Astrocyte (in vitro differentiated cells and primary cell): ENCODE data around the gene C3orf22. TPM values are rescaled to one million over a fixed set of nuclear protein-coding genes. Genes with fewer than 3 reads are reported as not detected.

Experiments
- DNase-seq: peaks from one replicate; pipeline ENCODE4 v3.0.0-alpha.2; 2010; ENCODE audit warnings: low read depth
- FAIRE-seq: peaks from 2 replicates; lab custom pipeline; 2011; peaks lifted over from hg19 to GRCh38; lab: Jason Lieb, UNC
- H2AFZ ChIP-seq: 2 replicates; pipeline ENCODE4 v1.6.0; 2012; ENCODE audit warnings: low read depth, low read length, inconsistent platforms
- H3K27ac ChIP-seq: 2 replicates; pipeline ENCODE4 v1.5.1; 2011; ENCODE audit warnings: low read depth, low read length, inconsistent platforms
- H3K27me3 ChIP-seq: 2 replicates; pipeline ENCODE4 v1.6.0; 2011; ENCODE audit warnings: low read length, inconsistent platforms; ENCODE audit not compliant: insufficient read depth
- H3K36me3 ChIP-seq: 2 replicates; pipeline ENCODE4 v1.5.1; 2011; ENCODE audit warnings: low read length, inconsistent platforms; ENCODE audit not compliant: insufficient read depth
- H3K4me1 ChIP-seq: 2 replicates; pipeline ENCODE4 v1.5.1; 2011; ENCODE audit warnings: low read length, inconsistent platforms; ENCODE audit not compliant: insufficient read depth
- H3K4me2 ChIP-seq: 2 replicates; pipeline ENCODE4 v1.6.0; 2012; ENCODE audit warnings: low read length, inconsistent platforms
- H3K4me3 ChIP-seq: 2 replicates; pipeline ENCODE4 v1.5.1; 2011; ENCODE audit warnings: low read depth, mild to moderate bottlenecking, low read length, inconsistent platforms; ENCODE audit not compliant: insufficient read depth
- H3K79me2 ChIP-seq: 2 replicates; pipeline ENCODE4 v1.6.0; 2012; ENCODE audit warnings: mild to moderate bottlenecking, low read length, inconsistent platforms; ENCODE audit not compliant: insufficient read depth
- H3K9ac ChIP-seq: 2 replicates; pipeline ENCODE4 v1.6.0; 2012; ENCODE audit warnings: mild to moderate bottlenecking, low read length, inconsistent platforms
- H3K9me3 ChIP-seq: 2 replicates; pipeline ENCODE4 v1.5.1; 2012; ENCODE audit warnings: low read depth, mild to moderate bottlenecking, low read length, inconsistent platforms; ENCODE audit not compliant: insufficient read depth
- H4K20me1 ChIP-seq: 2 replicates; pipeline ENCODE4 v1.6.0; 2012; ENCODE audit warnings: low read length, inconsistent platforms; ENCODE audit not compliant: insufficient read depth
- H3K27ac Mint-ChIP-seq: one replicate; pipeline ENCODE4 v1.8.0; 2021; ENCODE audit warnings: mild to moderate bottlenecking, mixed read lengths; ENCODE audit not compliant: unreplicated experiment
- H3K27me3 Mint-ChIP-seq: one replicate; pipeline ENCODE4 v1.8.0; 2021; ENCODE audit warnings: low read depth, mixed read lengths; ENCODE audit not compliant: unreplicated experiment
- H3K36me3 Mint-ChIP-seq: one replicate; pipeline ENCODE4 v1.8.0; 2021; ENCODE audit warnings: low read depth, mixed read lengths; ENCODE audit not compliant: unreplicated experiment
- H3K4me1 Mint-ChIP-seq: one replicate; pipeline ENCODE4 v1.8.0; 2021; ENCODE audit warnings: low read depth, mixed read lengths; ENCODE audit not compliant: unreplicated experiment
- H3K4me3 Mint-ChIP-seq: one replicate; pipeline ENCODE4 v1.8.0; 2021; ENCODE audit warnings: mild to moderate bottlenecking, moderate library complexity, mixed read lengths; ENCODE audit not compliant: unreplicated experiment
- H3K9me3 Mint-ChIP-seq: one replicate; pipeline ENCODE4 v1.8.0; 2021; ENCODE audit warnings: mild to moderate bottlenecking, mixed read lengths; ENCODE audit not compliant: unreplicated experiment
- CTCF ChIP-seq: IDR thresholded peaks from 2 replicates; pipeline ENCODE4 v1.5.1; 2011; ENCODE audit warnings: low read depth, mild to moderate bottlenecking, inconsistent platforms, low read length, moderate library complexity; ENCODE audit not compliant: insufficient read depth
- EZH2 ChIP-seq: IDR thresholded peaks from 2 replicates; pipeline ENCODE4 v1.6.1; 2012; ENCODE audit warnings: mild to moderate bottlenecking, low read length, inconsistent platforms; ENCODE audit not compliant: insufficient read depth
- total RNA-seq: library from RNA; stranded (reverse); gene quantifications from 2 replicates; pipeline ENCODE4 v1.2.1, GENCODE V29; 2021

The C3orf22 gene
- total RNA-seq, 1 donor from 2014 or later: not detected

- Mint-ChIP-seq H3K4me3 (no peak overlapping the region), H3K27me3 (peaks cover 45% of the 10 kb centered on the region), H3K4me1 (no peaks in the 10 kb centered on the region), H3K36me3 (no peaks in the 10 kb centered on the region), H3K27ac (no peak overlapping the region), H3K9me3 (no peaks in the 10 kb centered on the region)
- Histone ChIP-seq H3K4me1 (no peaks in the 10 kb centered on the region), H3K4me2 (no peak overlapping the region), H3K9ac (no peak overlapping the region), H3K79me2 (no peaks in the 10 kb centered on the region), H4K20me1 (no peaks in the 10 kb centered on the region), H3K4me3 (no peak overlapping the region), H3K36me3 (no peaks in the 10 kb centered on the region), H3K27me3 (peaks cover 40% of the 10 kb centered on the region), H3K27ac (no peak overlapping the region), H3K9me3 (no peaks in the 10 kb centered on the region), H2AFZ (no peak overlapping the region)
- no peak for TF ChIP-seq EZH2
- no peak for TF ChIP-seq CTCF
- FAIRE-seq (no peak), DNase-seq (no peak)
Observed at GRCh38 chr3:126547721-126548120, 11.0 kb downstream of the C3orf22 start.

- no peaks in the 10 kb centered on the region for H3K36me3 ChIP-seq
- no peaks in the 10 kb centered on the region for H3K4me1 ChIP-seq
- H3K4me3 Mint-ChIP-seq: no peak overlapping the region
- H3K36me3 Mint-ChIP-seq: no peaks in the 10 kb centered on the region
- no peaks in the 10 kb centered on the region for H3K79me2 ChIP-seq
- H3K9ac ChIP-seq: no peak overlapping the region
- H3K4me2 ChIP-seq: no peak overlapping the region
- no peak overlapping the region for H2AFZ ChIP-seq
- no peak overlapping the region for H3K27ac ChIP-seq
- H3K4me1 Mint-ChIP-seq: no peaks in the 10 kb centered on the region
- H3K27me3 ChIP-seq: peaks cover 41% of the 10 kb centered on the region
- TF ChIP-seq CTCF (no peak), EZH2 (no peak)
- no peaks in the 10 kb centered on the region for H3K9me3 Mint-ChIP-seq
- FAIRE-seq: no peak
- H3K9me3 ChIP-seq: no peaks in the 10 kb centered on the region
- no peak overlapping the region for H3K27ac Mint-ChIP-seq
- no peak overlapping the region for H3K4me3 ChIP-seq
- no peak for DNase-seq
- no peaks in the 10 kb centered on the region for H4K20me1 ChIP-seq
- peaks cover 42% of the 10 kb centered on the region for H3K27me3 Mint-ChIP-seq
Observed at GRCh38 chr3:126546549-126547239, 12.0 kb downstream of the C3orf22 start.

GRCh38 chr3:126546013-126546412, 12.7 kb downstream of the C3orf22 start:
- H3K4me1 Mint-ChIP-seq: peaks cover under 1% of the 10 kb centered on the region
- Histone ChIP-seq H3K4me1 (peaks cover 3% of the 10 kb centered on the region), H3K4me3 (no peak overlapping the region), H3K9ac (no peak overlapping the region), H3K36me3 (no peaks in the 10 kb centered on the region), H3K4me2 (no peak overlapping the region), H2AFZ (no peak overlapping the region), H3K27ac (no peak overlapping the region), H3K9me3 (no peaks in the 10 kb centered on the region), H3K27me3 (peaks cover 46% of the 10 kb centered on the region), H4K20me1 (no peaks in the 10 kb centered on the region), H3K79me2 (no peaks in the 10 kb centered on the region)
- H3K27ac Mint-ChIP-seq: no peak overlapping the region
- FAIRE-seq (no peak), DNase-seq (no peak)
- TF ChIP-seq EZH2 (no peak), CTCF (no peak)
- no peak overlapping the region for H3K4me3 Mint-ChIP-seq
- no peaks in the 10 kb centered on the region for H3K9me3 Mint-ChIP-seq
- peaks cover 43% of the 10 kb centered on the region for H3K27me3 Mint-ChIP-seq
- no peaks in the 10 kb centered on the region for H3K36me3 Mint-ChIP-seq
